ENCODE measurements around the gene LRRC1.

Gene LRRC1

DNA sequence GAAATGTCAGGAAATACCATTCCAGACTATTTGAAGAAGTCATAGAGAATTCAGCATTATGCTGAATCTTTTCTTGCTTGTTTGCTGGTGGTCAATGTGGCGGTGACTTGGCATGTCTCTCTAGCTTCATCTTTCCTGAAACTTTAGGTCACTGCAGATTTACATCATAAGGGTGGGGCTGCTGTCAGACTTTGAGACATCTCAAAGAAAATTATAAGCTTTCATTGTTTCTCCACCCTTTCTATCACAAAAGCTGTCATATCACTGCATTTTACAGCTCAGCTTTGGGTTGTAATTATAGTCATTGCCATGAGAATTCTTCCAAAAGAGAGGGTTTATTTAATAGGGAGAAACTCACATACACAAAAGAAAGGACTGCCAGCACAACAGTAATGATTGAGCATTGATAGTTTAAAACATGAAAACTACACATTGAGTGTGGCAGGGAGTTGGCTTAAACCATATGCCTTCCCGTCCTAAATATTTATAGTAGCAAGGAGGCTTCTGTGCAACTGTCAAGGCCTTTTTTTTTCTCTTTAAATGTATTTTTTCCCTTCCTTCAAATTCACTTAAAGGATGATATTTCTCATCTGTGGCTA lies 44.7 kb upstream of the LRRC1 start (continued):
- TF ChIP-seq, protein P1, sequence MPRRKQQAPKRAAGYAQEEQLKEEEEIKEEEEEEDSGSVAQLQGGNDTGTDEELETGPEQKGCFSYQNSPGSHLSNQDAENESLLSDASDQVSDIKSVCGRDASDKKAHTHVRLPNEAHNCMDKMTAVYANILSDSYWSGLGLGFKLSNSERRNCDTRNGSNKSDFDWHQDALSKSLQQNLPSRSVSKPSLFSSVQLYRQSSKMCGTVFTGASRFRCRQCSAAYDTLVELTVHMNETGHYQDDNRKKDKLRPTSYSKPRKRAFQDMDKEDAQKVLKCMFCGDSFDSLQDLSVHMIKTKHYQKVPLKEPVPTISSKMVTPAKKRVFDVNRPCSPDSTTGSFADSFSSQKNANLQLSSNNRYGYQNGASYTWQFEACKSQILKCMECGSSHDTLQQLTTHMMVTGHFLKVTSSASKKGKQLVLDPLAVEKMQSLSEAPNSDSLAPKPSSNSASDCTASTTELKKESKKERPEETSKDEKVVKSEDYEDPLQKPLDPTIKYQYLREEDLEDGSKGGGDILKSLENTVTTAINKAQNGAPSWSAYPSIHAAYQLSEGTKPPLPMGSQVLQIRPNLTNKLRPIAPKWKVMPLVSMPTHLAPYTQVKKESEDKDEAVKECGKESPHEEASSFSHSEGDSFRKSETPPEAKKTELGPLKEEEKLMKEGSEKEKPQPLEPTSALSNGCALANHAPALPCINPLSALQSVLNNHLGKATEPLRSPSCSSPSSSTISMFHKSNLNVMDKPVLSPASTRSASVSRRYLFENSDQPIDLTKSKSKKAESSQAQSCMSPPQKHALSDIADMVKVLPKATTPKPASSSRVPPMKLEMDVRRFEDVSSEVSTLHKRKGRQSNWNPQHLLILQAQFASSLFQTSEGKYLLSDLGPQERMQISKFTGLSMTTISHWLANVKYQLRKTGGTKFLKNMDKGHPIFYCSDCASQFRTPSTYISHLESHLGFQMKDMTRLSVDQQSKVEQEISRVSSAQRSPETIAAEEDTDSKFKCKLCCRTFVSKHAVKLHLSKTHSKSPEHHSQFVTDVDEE (CRISPR knock-in tag; IDR thresholded peaks at IDR 0.05): no peak
- TF ChIP-seq CREB5 (CRISPR knock-in tag; IDR thresholded peaks at IDR 0.05; ENCODE audit: low read depth) (no peak), ARNTL (CRISPR knock-in tag; IDR thresholded peaks at IDR 0.05; ENCODE audit: borderline replicate concordance, low read depth) (no peak)

- ATAC-seq: no peak
- TF ChIP-seq CSDC2 (CRISPR knock-in tag; IDR thresholded peaks at IDR 0.05) (no peak), OSR1 (CRISPR knock-in tag; IDR thresholded peaks at IDR 0.05) (no peak), POU6F1 (CRISPR knock-in tag; IDR thresholded peaks at IDR 0.05; ENCODE audit: borderline replicate concordance, low read depth) (no peak), ZNF8 (CRISPR knock-in tag; IDR thresholded peaks at IDR 0.05) (no peak), TOX (CRISPR knock-in tag; IDR thresholded peaks at IDR 0.05; ENCODE audit: borderline replicate concordance) (no peak), PATZ1 (CRISPR knock-in tag; IDR thresholded peaks at IDR 0.05; ENCODE audit: borderline replicate concordance) (no peak), ARNTL (CRISPR knock-in tag; IDR thresholded peaks at IDR 0.05; ENCODE audit: borderline replicate concordance, low read depth) (no peak)
These were observed 43.4 kb upstream of the LRRC1 start for GRCh38 chr6:53751417-53751816.

DNA sequence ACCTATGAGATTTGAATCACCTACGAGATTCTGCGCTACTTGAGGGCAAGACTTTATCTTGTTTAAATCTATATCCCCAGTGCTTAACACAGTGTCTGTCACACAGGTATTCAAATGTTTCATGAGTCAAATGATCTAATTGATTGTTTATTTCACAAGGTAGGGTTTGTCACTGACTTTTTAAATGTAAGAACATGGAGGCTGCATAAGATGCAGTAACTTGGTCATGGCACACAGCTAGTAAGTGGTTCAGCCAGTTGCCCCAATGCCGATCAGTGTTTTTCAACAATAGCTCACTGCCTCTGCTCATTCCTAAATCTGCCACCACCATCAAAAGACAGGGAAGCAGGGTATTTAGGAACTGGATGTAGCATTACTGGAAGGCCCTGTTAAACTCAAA lies 42.4 kb upstream of the LRRC1 start:
- TF ChIP-seq ISL1 (CRISPR knock-in tag; IDR thresholded peaks at IDR 0.05) (no peak), RARB (CRISPR knock-in tag; IDR thresholded peaks at IDR 0.05) (no peak), PPARA (CRISPR knock-in tag; IDR thresholded peaks at IDR 0.05; ENCODE audit: borderline replicate concordance) (no peak), ZFP30 (CRISPR knock-in tag; IDR thresholded peaks at IDR 0.05) (no peak), ZNF70 (CRISPR knock-in tag; IDR thresholded peaks at IDR 0.05) (no peak), CREB5 (CRISPR knock-in tag; IDR thresholded peaks at IDR 0.05; ENCODE audit: low read depth) (no peak), PATZ1 (CRISPR knock-in tag; IDR thresholded peaks at IDR 0.05; ENCODE audit: borderline replicate concordance) (no peak), TOX (CRISPR knock-in tag; IDR thresholded peaks at IDR 0.05; ENCODE audit: borderline replicate concordance) (no peak)
- no peak for ATAC-seq

- no peak for TF ChIP-seq CSRNP3 (CRISPR knock-in tag; IDR thresholded peaks at IDR 0.05)
- no peak for ATAC-seq
These were observed 41.9 kb upstream of the LRRC1 start for GRCh38 chr6:53752856-53753255.
